ENCODE measurements around the gene COX4I1. TPM values are rescaled to one million over a fixed set of nuclear protein-coding genes. Genes with fewer than 3 reads are reported as not detected.

The COX4I1 gene
- total RNA-seq, 2 experiments from 2014 or later = 422 to 473 TPM

DNA sequence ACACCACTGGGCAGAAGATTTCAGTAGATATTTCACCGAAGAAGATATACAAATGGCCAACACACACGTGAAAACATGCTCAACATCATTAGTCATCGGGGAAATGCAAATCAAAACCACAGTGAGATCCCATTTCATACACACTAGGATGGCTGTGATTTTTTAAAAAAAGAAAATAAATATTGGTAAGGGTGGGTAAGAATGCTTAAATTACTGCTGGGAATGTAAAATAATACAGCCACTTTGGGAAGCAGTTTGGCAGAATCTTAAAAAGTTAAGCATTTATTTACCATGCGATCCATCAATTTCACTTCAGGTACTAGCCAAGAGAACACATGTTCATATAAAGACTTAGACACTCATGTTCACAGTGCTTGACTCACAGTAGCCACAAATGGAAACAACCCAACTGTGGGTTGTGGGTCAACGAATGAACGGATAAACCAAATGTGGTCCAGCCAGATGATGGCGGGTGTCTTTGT, 42.1 kb upstream of the COX4I1 start:
- Mint-ChIP-seq H3K36me3 (no peaks in the 10 kb centered on the region), H3K4me1 (peaks cover 29% of the 10 kb centered on the region), H3K27ac (no peak overlapping the region), H3K27me3 (peaks cover 43% of the 10 kb centered on the region), H3K4me3 (no peak overlapping the region), H3K9me3 (ENCODE audit: low read depth) (no peaks in the 10 kb centered on the region)
- ATAC-seq = peak; percentile 39
- DNase-seq = peak; percentile 56
- CTCF ChIA-PET = interaction anchor here (0.7 to 1.0 kb wide), 2 partner anchors 36 to 439 kb away, joined by 3 read pairs; no protein-coding TSS in a partner anchor

DNA sequence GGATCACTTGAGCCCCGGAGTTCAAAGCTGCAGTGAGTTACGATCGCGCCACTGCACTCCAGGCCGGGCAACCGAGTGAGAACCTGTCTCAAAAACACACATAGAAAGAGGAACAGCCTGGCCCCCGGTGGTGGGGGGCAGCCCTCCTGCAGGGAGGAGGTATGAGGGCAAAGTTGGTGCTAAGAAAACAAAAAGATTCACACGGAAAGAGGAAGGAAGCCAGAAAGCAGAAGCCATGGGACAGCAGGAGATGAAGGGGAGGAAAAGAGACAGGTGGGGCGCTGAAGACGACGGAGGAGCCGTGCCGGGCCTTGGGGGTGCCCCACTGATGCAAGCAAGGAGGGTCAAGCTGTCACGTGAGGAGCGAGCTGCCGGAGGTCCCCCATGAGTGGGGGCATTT, 40.4 kb upstream of the COX4I1 start:
- ATAC-seq (no peak), DNase-seq (no peak)
- no peak overlapping the region for H3K27ac Mint-ChIP-seq
- CTCF ChIA-PET = interaction anchor here (1.2 to 1.7 kb wide), 6 partner anchors 9 to 143 kb away, joined by 3 to 5 read pairs (median 4); no protein-coding TSS in a partner anchor
- peaks cover 29% of the 10 kb centered on the region for H3K4me1 Mint-ChIP-seq
- H3K27me3 Mint-ChIP-seq = peaks cover 33% of the 10 kb centered on the region
- H3K36me3 Mint-ChIP-seq = no peaks in the 10 kb centered on the region
- H3K4me3 Mint-ChIP-seq = no peak overlapping the region
- no peaks in the 10 kb centered on the region for H3K9me3 Mint-ChIP-seq (ENCODE audit: low read depth)

GRCh38 chr16:85759631-85760419, 39.7 kb upstream of the COX4I1 start:
- Mint-ChIP-seq H3K4me1 (peaks cover 29% of the 10 kb centered on the region), H3K9me3 (ENCODE audit: low read depth) (no peaks in the 10 kb centered on the region), H3K27me3 (peaks cover 33% of the 10 kb centered on the region), H3K36me3 (no peaks in the 10 kb centered on the region), H3K4me3 (no peak overlapping the region), H3K27ac (no peak overlapping the region)
- ATAC-seq (peak; percentile 59), DNase-seq (peak; percentile 53)
- CTCF ChIA-PET = interaction anchor here (0.7 to 1.7 kb wide), 12 partner anchors 10 to 339 kb away, joined by 3 to 5 read pairs (median 3); partner anchors contain the start of gene GINS2

DNA sequence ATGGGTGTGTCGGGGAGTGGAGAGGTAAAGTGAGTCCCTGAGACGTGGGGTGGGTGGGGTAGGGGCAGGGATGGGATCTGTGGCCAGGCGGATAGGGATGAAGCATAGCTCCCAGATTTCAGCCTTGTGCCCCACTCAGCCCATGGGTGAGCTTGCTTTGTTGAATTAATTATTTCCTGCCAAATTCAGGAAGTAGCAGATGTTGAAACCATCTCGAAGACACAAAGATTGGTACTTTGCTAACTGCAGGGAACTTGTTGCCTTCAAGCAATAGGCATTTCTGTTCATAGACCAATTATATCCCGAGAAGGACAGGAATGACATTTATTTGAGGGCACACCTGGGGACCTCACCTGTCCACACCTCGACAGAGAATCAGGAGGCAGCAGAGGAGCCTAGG, 37.6 kb upstream of the COX4I1 start:
- Mint-ChIP-seq H3K4me3 (no peak overlapping the region), H3K27ac (no peak overlapping the region), H3K27me3 (peaks cover 28% of the 10 kb centered on the region), H3K36me3 (no peaks in the 10 kb centered on the region), H3K4me1 (peaks cover 20% of the 10 kb centered on the region), H3K9me3 (ENCODE audit: low read depth) (no peaks in the 10 kb centered on the region)
- DNase-seq = no peak
- ATAC-seq = no peak
- CTCF ChIA-PET = no interaction called here

- peaks cover 26% of the 10 kb centered on the region for H3K27me3 Mint-ChIP-seq
- no peak for DNase-seq
Observed at GRCh38 chr16:85762970-85763369, 36.5 kb upstream of the COX4I1 start.

GRCh38 chr16:85763616-85764015, 35.9 kb upstream of the COX4I1 start:
- CTCF ChIA-PET = interaction anchor here (1.5 kb wide), 1 partner anchor 14 kb away, joined by 3 read pairs; no protein-coding TSS in a partner anchor
- H3K36me3 Mint-ChIP-seq = no peaks in the 10 kb centered on the region
- H3K27ac Mint-ChIP-seq = no peak overlapping the region
- H3K9me3 Mint-ChIP-seq (ENCODE audit: low read depth) = no peaks in the 10 kb centered on the region
- H3K27me3 Mint-ChIP-seq = peaks cover 23% of the 10 kb centered on the region
- DNase-seq (no peak), ATAC-seq (no peak)
- peaks cover 7% of the 10 kb centered on the region for H3K4me1 Mint-ChIP-seq
- no peak overlapping the region for H3K4me3 Mint-ChIP-seq

More at GRCh38 chr16:85762970-85763369, 36.5 kb upstream of the COX4I1 start:
- Mint-ChIP-seq H3K27ac (no peak overlapping the region), H3K9me3 (ENCODE audit: low read depth) (no peaks in the 10 kb centered on the region), H3K4me3 (no peak overlapping the region), H3K4me1 (peaks cover 10% of the 10 kb centered on the region), H3K36me3 (no peaks in the 10 kb centered on the region)
- ATAC-seq = no peak
- CTCF ChIA-PET = interaction anchor here (1.5 kb wide), 1 partner anchor 15 kb away, joined by 3 read pairs; no protein-coding TSS in a partner anchor

GRCh38 chr16:85765211-85765610, 34.3 kb upstream of the COX4I1 start:
- CTCF ChIA-PET = no interaction called here
- H3K27ac Mint-ChIP-seq = no peak overlapping the region
- H3K4me3 Mint-ChIP-seq = no peak overlapping the region
- H3K36me3 Mint-ChIP-seq = no peaks in the 10 kb centered on the region
- no peak for ATAC-seq
- peaks cover 7% of the 10 kb centered on the region for H3K27me3 Mint-ChIP-seq
- no peak for DNase-seq
- H3K9me3 Mint-ChIP-seq (ENCODE audit: low read depth) = no peaks in the 10 kb centered on the region
- H3K4me1 Mint-ChIP-seq = no peaks in the 10 kb centered on the region

DNA sequence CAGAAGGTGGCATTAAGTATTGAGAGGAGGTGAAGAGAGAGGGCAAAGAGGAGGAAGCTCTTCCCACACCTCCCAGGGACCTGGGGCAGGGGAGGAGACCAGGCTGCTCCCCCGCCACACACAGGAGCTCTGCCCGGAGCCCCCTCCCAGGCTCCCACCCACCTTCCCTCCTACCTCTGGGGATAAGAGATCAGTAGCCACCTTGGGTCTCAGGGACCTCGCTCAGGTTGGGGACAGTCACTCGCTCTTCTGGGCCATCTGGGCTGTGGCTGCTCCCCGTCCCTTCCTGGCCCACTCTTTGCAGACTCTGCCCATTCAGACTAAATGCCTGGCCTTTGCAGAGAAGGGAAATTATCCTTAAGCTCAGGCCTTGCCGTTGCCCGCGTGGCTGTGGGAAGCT, 33.7 kb upstream of the COX4I1 start:
- ATAC-seq = no peak
- Mint-ChIP-seq H3K27me3 (peaks cover 4% of the 10 kb centered on the region), H3K27ac (no peak overlapping the region), H3K9me3 (ENCODE audit: low read depth) (no peaks in the 10 kb centered on the region), H3K4me3 (no peak overlapping the region), H3K36me3 (peaks cover 3% of the 10 kb centered on the region), H3K4me1 (no peaks in the 10 kb centered on the region)
- DNase-seq = no peak
- CTCF ChIA-PET = no interaction called here

GRCh38 chr16:85767531-85767930, 32.0 kb upstream of the COX4I1 start:
- Mint-ChIP-seq H3K36me3 (peaks cover 3% of the 10 kb centered on the region), H3K27me3 (peaks cover 4% of the 10 kb centered on the region), H3K4me1 (no peaks in the 10 kb centered on the region), H3K4me3 (no peak overlapping the region), H3K9me3 (ENCODE audit: low read depth) (no peaks in the 10 kb centered on the region), H3K27ac (no peak overlapping the region)
- ATAC-seq (no peak), DNase-seq (no peak)
- CTCF ChIA-PET = no interaction called here

DNA sequence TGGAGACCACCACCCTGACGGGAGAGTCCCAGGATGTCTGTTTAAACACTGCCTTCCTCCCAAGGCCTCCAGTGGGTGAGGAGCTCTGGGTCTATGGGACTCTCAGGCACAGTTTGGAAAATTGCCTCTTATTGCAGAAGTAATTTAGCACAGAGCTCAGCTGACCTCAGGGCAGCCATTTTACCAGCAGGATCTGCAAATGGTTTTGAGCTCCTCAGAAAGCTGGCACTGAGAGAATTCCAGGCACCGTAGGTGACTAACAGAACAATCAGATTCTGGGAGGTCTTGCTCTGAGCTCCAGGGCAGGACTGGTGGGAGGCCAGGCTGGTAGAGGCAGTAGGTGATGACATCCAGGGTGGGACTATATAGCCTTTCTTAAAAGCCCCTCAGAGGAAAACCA, 31.3 kb upstream of the COX4I1 start:
- H3K27me3 Mint-ChIP-seq = peaks cover 4% of the 10 kb centered on the region
- H3K36me3 Mint-ChIP-seq = peaks cover 3% of the 10 kb centered on the region
- no peak overlapping the region for H3K4me3 Mint-ChIP-seq
- H3K4me1 Mint-ChIP-seq = no peaks in the 10 kb centered on the region
- no peak overlapping the region for H3K27ac Mint-ChIP-seq
- DNase-seq (no peak), ATAC-seq (no peak)
- CTCF ChIA-PET = no interaction called here
- no peaks in the 10 kb centered on the region for H3K9me3 Mint-ChIP-seq (ENCODE audit: low read depth)

DNA sequence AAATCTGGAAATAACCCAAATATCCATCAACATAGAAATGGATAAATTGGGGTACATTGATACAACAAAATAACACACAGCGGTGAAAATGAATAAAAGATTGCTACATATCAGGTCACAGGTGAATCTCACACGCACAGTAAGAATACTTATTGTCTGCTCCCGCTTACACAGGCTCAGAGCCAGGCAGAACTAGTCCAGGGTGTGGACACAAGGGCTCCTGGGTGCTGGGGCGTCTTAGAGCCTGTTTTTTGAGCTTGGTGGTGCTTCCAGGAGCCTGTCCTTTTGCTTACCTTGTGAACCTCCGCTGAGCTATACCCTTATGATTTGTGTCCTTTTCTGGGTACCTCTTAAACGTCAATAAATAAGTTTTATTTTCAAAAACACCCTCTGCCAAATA, 28.8 kb upstream of the COX4I1 start:
- Mint-ChIP-seq H3K4me3 (no peak overlapping the region), H3K27me3 (peaks cover 3% of the 10 kb centered on the region), H3K9me3 (ENCODE audit: low read depth) (no peaks in the 10 kb centered on the region), H3K4me1 (no peaks in the 10 kb centered on the region), H3K36me3 (peaks cover 5% of the 10 kb centered on the region), H3K27ac (no peak overlapping the region)
- no peak for ATAC-seq
- CTCF ChIA-PET = no interaction called here
- no peak for DNase-seq

DNA sequence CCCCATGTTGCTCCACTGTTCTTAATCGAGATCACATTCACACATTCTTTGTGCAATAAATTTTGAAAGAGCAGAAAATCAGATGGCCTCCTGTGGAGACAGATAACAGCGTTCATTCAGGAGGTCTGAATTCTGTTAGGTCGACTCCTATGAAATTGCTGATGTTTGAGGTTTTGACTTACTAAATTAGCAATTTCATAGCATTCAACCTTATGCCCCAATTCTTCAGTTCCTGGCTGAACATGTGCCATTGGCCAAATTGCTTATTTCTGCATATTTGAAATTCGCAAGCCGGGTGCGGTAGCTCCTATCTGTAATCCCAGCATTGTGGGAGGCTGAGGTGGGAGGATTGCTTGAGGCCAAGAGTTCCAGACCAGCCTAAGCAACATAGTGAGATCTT, 26.5 kb upstream of the COX4I1 start:
- Mint-ChIP-seq H3K9me3 (ENCODE audit: low read depth) (no peaks in the 10 kb centered on the region), H3K27ac (no peak overlapping the region), H3K4me1 (no peaks in the 10 kb centered on the region), H3K27me3 (no peaks in the 10 kb centered on the region), H3K36me3 (peaks cover 12% of the 10 kb centered on the region), H3K4me3 (no peak overlapping the region)
- CTCF ChIA-PET = interaction anchor here (0.7 to 1.2 kb wide), 2 partner anchors 10 to 13 kb away, joined by 3 to 5 read pairs; no protein-coding TSS in a partner anchor
- DNase-seq = no peak
- ATAC-seq = no peak

DNA sequence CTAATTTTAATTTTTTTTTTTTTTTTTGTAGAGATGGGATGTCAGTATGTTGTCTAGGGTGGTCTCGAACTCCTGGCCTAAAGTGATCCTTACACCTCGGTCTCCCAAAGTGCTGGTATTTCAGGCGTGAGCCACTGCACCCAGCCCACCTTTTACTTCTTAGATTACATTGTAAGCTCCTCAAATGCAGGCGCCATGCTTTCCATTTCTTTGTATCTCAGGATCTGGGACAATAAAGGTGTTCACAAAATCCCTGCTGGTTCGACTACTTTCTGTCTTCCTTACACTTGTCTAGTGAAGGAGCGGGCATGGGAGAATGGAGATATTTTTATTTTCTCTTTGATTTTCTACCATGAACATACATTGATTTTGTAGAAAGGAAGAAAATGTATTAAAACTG, 25.4 kb upstream of the COX4I1 start:
- Mint-ChIP-seq H3K27ac (no peak overlapping the region), H3K4me3 (no peak overlapping the region), H3K4me1 (peaks cover 9% of the 10 kb centered on the region), H3K9me3 (ENCODE audit: low read depth) (no peaks in the 10 kb centered on the region), H3K36me3 (peaks cover 21% of the 10 kb centered on the region), H3K27me3 (no peaks in the 10 kb centered on the region)
- CTCF ChIA-PET = no interaction called here
- DNase-seq = no peak
- no peak for ATAC-seq

- CTCF ChIA-PET = interaction anchor here (1.2 kb wide), 1 partner anchor 14 kb away, joined by 3 read pairs; no protein-coding TSS in a partner anchor
- no peak overlapping the region for H3K27ac Mint-ChIP-seq
- H3K36me3 Mint-ChIP-seq = peaks cover 26% of the 10 kb centered on the region
- H3K9me3 Mint-ChIP-seq (ENCODE audit: low read depth) = no peaks in the 10 kb centered on the region
- DNase-seq = no peak
- no peak for ATAC-seq
- no peaks in the 10 kb centered on the region for H3K27me3 Mint-ChIP-seq
- H3K4me1 Mint-ChIP-seq = peaks cover 16% of the 10 kb centered on the region
- H3K4me3 Mint-ChIP-seq = no peak overlapping the region
Observed at GRCh38 chr16:85774811-85775210, 24.7 kb upstream of the COX4I1 start.
